GM18520 (cell line): ENCODE results near the gene GPR18.
"Not testable (repeated sequence)": the region's sequence is repeated elsewhere in the genome, so short reads cannot be mapped to it uniquely, and the experiment has no call there.

Experiments used
- ATAC-seq: cut with Tn5 transposase; IDR thresholded peaks from one replicate; pipeline ENCODE4 v1.9.1; 2021; ENCODE audit not compliant: unreplicated experiment

GPR18 gene

GRCh38 chr13:99231721-99232120 is 26.5 kb downstream of the GPR18 start:
- ATAC-seq: no peak

GRCh38 chr13:99230991-99231390 is 27.2 kb downstream of the GPR18 start:
- ATAC-seq: no peak

- ATAC-seq: not testable (repeated sequence)
Observed at GRCh38 chr13:99230588-99230987, 27.6 kb downstream of the GPR18 start.

GRCh38 chr13:99228737-99229691 is 29.2 kb downstream of the GPR18 start:
- peak; percentile 94 for ATAC-seq

- no peak for ATAC-seq
Observed at GRCh38 chr13:99227909-99228688, 30.1 kb downstream of the GPR18 start.

- no peak for ATAC-seq
Observed at GRCh38 chr13:99227331-99227900, 30.8 kb downstream of the GPR18 start.

GRCh38 chr13:99226513-99226912 is 31.7 kb downstream of the GPR18 start:
- no peak for ATAC-seq

GRCh38 chr13:99225078-99225477 is 33.1 kb downstream of the GPR18 start:
- no peak for ATAC-seq

- ATAC-seq: no peak
Observed at GRCh38 chr13:99224021-99224420, 34.2 kb downstream of the GPR18 start.

- no peak for ATAC-seq
Observed at GRCh38 chr13:99223587-99223986, 34.6 kb downstream of the GPR18 start.

- no peak for ATAC-seq
Observed at GRCh38 chr13:99221567-99222239, 36.5 kb downstream of the GPR18 start.

- ATAC-seq: no peak
Observed at GRCh38 chr13:99220199-99220935, 37.8 kb downstream of the GPR18 start.

- peak; percentile 57 for ATAC-seq
Observed at GRCh38 chr13:99218969-99219368, 39.2 kb downstream of the GPR18 start.

GRCh38 chr13:99218545-99218944 is 39.6 kb downstream of the GPR18 start:
- ATAC-seq: no peak

GRCh38 chr13:99218126-99218525 is 40.1 kb downstream of the GPR18 start:
- ATAC-seq: no peak

GRCh38 chr13:99217461-99218110 is 40.6 kb downstream of the GPR18 start:
- ATAC-seq: no peak

GRCh38 chr13:99215184-99215830 is 42.9 kb downstream of the GPR18 start:
- ATAC-seq: no peak

- no peak for ATAC-seq
Observed at GRCh38 chr13:99214731-99215130, 43.4 kb downstream of the GPR18 start.

GRCh38 chr13:99214232-99214631 is 43.9 kb downstream of the GPR18 start:
- no peak for ATAC-seq
